Sigmoid colon (tissue), 7 donors: Measurements from ENCODE around the gene TMEM267. TPM values are rescaled to one million over a fixed set of nuclear protein-coding genes. Genes with fewer than 3 reads are reported as not detected.
"Not testable (repeated sequence)": the region's sequence is repeated elsewhere in the genome, so short reads cannot be mapped to it uniquely, and the experiment has no call there.

Source experiments
- DNase-seq: peaks from one replicate; pipeline ENCODE4 v3.0.0-alpha.2; 2019
- H3K27ac ChIP-seq, 4 donors: fragments of 200-600 bp; sonication (generic); one replicate each; pipeline ENCODE4 v1.5.1; 2016 to 2019; ENCODE audit warnings: mild to moderate bottlenecking in 1 of 4
- H3K27me3 ChIP-seq, 3 donors: fragments of 200-600 bp; sonication (generic); one replicate each; pipeline ENCODE4 v1.5.1; 2019; ENCODE audit warnings: mild to moderate bottlenecking in 1 of 3
- H3K36me3 ChIP-seq, 4 donors: fragments of 200-600 bp; sonication (generic); one replicate each; pipeline ENCODE4 v1.5.1; 2016 to 2019
- H3K4me1 ChIP-seq, 4 donors: fragments of 200-600 bp; sonication (generic); one replicate each; pipeline ENCODE4 v1.5.1; 2017 to 2019
- H3K4me3 ChIP-seq, 4 donors: fragments of 200-600 bp; sonication (generic); one replicate each; pipeline ENCODE4 v1.5.1; 2017 to 2019; ENCODE audit warnings: mild to moderate bottlenecking in 2 of 4, moderate library complexity in 1 of 4
- H3K9me3 ChIP-seq, 4 donors: fragments of 200-600 bp in 3 of 4; sonication (generic) in 3 of 4; one replicate each; pipeline versions ENCODE4 v1.5.1 to v1.6.1; 2013 to 2019
- EP300 ChIP-seq, 4 donors: sonication (generic); formaldehyde crosslinking; IDR thresholded peaks; one replicate each; pipeline ENCODE4 v1.6.1; 2017; ENCODE audit warnings: antibody characterized with exemption in 4 of 4
- POLR2A ChIP-seq, 2 donors: fragments of 450-650 bp; IDR thresholded peaks; one replicate each; pipeline ENCODE4 v1.6.1; 2016; ENCODE audit warnings: antibody characterized with exemption in 2 of 2, mild to moderate bottlenecking in 2 of 2, moderate library complexity in 2 of 2
- POLR2AphosphoS5 ChIP-seq, 4 donors: sonication (generic); formaldehyde crosslinking; IDR thresholded peaks; one replicate each; pipeline ENCODE4 v1.6.1; 2017; ENCODE audit warnings: antibody characterized with exemption in 4 of 4
- WGBS, 2 donors: extraction: QIAGEN DNeasy Blood & Tissue Kit; methylation state at CpG; one replicate each; pipeline ENCODE4 v1.1.7; 2013; 5-methylcytosine and 5-hydroxymethylcytosine counted together
- intact Hi-C: fragments of 100-400 bp; cut with DNase I; formaldehyde crosslinking; loops from one replicate; pipeline ENCODE4 v1.15.1; 2023
- polyA plus RNA-seq, 3 donors: library from polyadenylated mRNA; stranded (reverse); fragments of 200-250 nt; gene quantifications; one replicate each; pipeline ENCODE4 v1.2.3, GENCODE V29; 2013
- total RNA-seq, 4 donors: library from RNA; depleted of rRNA; stranded (reverse); fragments of >200 nt; gene quantifications; one replicate each; pipeline ENCODE4 v1.1.0, GENCODE V29; 2016
- TF ChIP-seq, protein P1 (sequence below), 4 experiments: fragments of 450-650 bp in 3 of 4; fragments of 200-600 bp in 1 of 4; IDR thresholded peaks; one replicate each; pipeline ENCODE4 v1.5.1; 2016 to 2019; ENCODE audit warnings: antibody characterized with exemption in 4 of 4, mild to moderate bottlenecking in 3 of 4, moderate library complexity in 2 of 4
- donor health status: healthy with polysubstance abuse.
- donor health status: Bipolar disorder and iron deficiency.
- donor health status: healthy.

TMEM267 gene
- total and polyA plus RNA-seq, 7 donors = 3.2 to 15.0 (median 9.9) TPM

DNA sequence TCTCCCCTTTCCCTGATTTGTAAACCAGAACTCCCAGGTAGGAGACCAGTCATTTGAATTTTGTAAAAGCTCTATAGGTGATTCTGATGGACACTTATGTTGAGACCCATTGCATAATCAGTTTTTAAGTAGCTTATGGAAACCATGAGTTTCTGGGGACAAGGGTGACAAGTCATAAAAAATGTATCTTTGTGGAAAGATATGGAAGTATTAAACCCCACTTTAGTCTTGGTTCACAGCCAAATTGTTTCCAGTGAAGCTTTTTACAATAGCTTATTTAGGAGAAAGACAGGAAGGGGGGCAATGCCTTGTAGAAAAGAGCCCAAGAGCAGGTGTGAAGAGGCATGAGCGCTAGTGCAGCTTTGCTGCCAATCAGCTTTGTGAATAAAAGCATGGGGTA, 71.0 kb downstream of the TMEM267 start:
- Histone ChIP-seq H3K4me3 (no peak overlapping the region), H3K36me3 (no peaks in the 10 kb centered on the region), H3K27ac (no peak overlapping the region), H3K9me3 (no peaks in the 10 kb centered on the region), H3K27me3 (no peaks in the 10 kb centered on the region), H3K4me1 (no peaks in the 10 kb centered on the region)
- DNase-seq = no peak
- intact Hi-C loops = no loop called here
- 35 to 79% methylated on average over 1 of the region's 1 CpG for WGBS, 2 donors
- TF ChIP-seq, protein P1, sequence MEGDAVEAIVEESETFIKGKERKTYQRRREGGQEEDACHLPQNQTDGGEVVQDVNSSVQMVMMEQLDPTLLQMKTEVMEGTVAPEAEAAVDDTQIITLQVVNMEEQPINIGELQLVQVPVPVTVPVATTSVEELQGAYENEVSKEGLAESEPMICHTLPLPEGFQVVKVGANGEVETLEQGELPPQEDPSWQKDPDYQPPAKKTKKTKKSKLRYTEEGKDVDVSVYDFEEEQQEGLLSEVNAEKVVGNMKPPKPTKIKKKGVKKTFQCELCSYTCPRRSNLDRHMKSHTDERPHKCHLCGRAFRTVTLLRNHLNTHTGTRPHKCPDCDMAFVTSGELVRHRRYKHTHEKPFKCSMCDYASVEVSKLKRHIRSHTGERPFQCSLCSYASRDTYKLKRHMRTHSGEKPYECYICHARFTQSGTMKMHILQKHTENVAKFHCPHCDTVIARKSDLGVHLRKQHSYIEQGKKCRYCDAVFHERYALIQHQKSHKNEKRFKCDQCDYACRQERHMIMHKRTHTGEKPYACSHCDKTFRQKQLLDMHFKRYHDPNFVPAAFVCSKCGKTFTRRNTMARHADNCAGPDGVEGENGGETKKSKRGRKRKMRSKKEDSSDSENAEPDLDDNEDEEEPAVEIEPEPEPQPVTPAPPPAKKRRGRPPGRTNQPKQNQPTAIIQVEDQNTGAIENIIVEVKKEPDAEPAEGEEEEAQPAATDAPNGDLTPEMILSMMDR (IDR thresholded peaks at IDR 0.05) = no peak
- TF ChIP-seq POLR2A (IDR thresholded peaks at IDR 0.05) (no peak), POLR2AphosphoS5 (IDR thresholded peaks at IDR 0.05) (no peak), EP300 (IDR thresholded peaks at IDR 0.05) (no peak)

DNA sequence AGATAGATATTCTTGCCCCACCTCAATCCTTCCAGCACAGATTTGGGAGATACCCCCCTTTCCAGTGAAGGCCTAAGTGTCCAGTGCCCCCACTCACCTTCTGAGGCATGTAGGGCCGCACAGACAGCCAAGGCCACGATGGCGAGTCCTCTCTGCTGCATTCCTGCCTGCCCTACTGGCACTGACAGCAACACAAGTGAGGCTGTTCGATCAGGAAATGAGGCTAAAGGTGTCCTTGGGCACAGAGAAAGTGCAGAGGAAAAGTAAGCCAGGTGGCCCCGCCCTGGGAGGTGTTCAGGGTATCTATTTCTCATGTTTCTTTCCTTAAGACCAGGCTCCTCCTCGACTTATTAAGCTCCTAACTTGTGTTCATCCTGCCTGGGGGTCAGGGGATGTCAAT, 71.5 kb downstream of the TMEM267 start, which contains the start of gene CCL28:
Gene CCL28 (minus strand): TSS at position 236 of the 400 bp plus-strand sequence. CDS start 75 bp downstream, at position 161.
- Histone ChIP-seq H3K36me3 (no peaks in the 10 kb centered on the region), H3K4me3 (no peak within 1 kb of the TSS), H3K27ac (no peak within 1 kb of the TSS), H3K9me3 (no peaks in the 10 kb centered on the region), H3K27me3 (no peaks in the 10 kb centered on the region), H3K4me1 (no peaks in the 10 kb centered on the region)
- 15 to 70% methylated on average over 6 of the region's 6 CpGs for WGBS, 2 donors
- no peak for DNase-seq
- TF ChIP-seq EP300 (IDR thresholded peaks at IDR 0.05) (no peak), POLR2A (IDR thresholded peaks at IDR 0.05) (peak in 1 of 2 donors; percentile 55), POLR2AphosphoS5 (IDR thresholded peaks at IDR 0.05) (peak in 1 of 4 donors; percentile 18)
- intact Hi-C loops = no loop called here

DNA sequence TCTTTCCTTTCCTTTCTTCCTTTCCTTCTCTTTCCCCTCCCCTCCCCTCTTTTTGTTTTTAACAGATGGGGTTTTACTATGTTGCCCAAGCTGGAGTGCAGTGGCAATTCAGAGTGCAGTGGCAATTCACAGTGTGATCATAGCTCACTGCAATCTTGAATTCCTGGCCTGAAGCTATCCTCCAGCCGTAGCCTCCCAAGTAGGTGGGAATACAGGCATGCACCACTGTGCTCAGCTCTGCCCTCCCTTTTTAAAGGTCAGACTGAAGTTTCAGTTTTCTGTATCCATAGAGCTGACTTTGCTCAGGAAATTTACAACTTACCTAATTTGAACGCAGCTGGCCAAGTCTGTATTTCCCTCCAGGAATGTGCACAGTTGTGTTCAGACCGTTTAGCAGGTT, 72.2 kb downstream of the TMEM267 start:
- 7 to 50% methylated on average over 3 of the region's 3 CpGs for WGBS, 2 donors
- DNase-seq = no peak
- intact Hi-C loops = no loop called here
- Histone ChIP-seq H3K36me3 (no peaks in the 10 kb centered on the region), H3K4me3 (no peak overlapping the region), H3K27ac (no peak overlapping the region), H3K9me3 (no peaks in the 10 kb centered on the region), H3K27me3 (no peaks in the 10 kb centered on the region), H3K4me1 (no peaks in the 10 kb centered on the region)
- TF ChIP-seq, protein P1 (IDR thresholded peaks at IDR 0.05) = no peak
- TF ChIP-seq POLR2A (IDR thresholded peaks at IDR 0.05) (no peak), EP300 (IDR thresholded peaks at IDR 0.05) (no peak), POLR2AphosphoS5 (IDR thresholded peaks at IDR 0.05) (no peak)

DNA sequence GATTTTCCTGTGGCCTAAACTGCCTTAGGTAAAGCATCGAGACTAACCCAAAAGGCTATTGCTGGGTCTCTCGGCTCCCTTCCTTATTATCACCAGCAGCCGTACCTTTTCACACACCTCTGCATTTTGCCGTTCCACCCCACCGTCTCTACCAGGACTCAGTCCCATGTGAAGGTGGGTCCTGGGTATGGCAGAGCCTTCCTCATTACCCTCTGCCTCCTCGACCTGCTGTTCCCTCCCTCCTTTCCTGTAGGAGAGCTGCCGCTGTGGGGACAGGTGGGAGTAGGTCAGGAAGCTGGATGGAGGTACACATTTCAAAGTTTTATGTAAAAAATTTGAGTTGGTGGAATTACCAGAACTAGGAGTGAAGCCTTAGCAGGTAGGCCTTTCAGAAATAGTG, 73.3 kb downstream of the TMEM267 start:
- H3K4me3 ChIP-seq = no peak overlapping the region
- 33 to 75% methylated on average over 7 of the region's 7 CpGs for WGBS, 2 donors
- H3K27ac ChIP-seq = no peak overlapping the region
- TF ChIP-seq EP300 (IDR thresholded peaks at IDR 0.05) (no peak), POLR2A (IDR thresholded peaks at IDR 0.05) (no peak), POLR2AphosphoS5 (IDR thresholded peaks at IDR 0.05) (no peak)
- TF ChIP-seq, protein P1 (IDR thresholded peaks at IDR 0.05) = no peak
- no peaks in the 10 kb centered on the region for H3K9me3 ChIP-seq
- DNase-seq = no peak
- H3K36me3 ChIP-seq = no peaks in the 10 kb centered on the region
- H3K27me3 ChIP-seq = no peaks in the 10 kb centered on the region
- intact Hi-C loops = no loop called here
- no peaks in the 10 kb centered on the region for H3K4me1 ChIP-seq

DNA sequence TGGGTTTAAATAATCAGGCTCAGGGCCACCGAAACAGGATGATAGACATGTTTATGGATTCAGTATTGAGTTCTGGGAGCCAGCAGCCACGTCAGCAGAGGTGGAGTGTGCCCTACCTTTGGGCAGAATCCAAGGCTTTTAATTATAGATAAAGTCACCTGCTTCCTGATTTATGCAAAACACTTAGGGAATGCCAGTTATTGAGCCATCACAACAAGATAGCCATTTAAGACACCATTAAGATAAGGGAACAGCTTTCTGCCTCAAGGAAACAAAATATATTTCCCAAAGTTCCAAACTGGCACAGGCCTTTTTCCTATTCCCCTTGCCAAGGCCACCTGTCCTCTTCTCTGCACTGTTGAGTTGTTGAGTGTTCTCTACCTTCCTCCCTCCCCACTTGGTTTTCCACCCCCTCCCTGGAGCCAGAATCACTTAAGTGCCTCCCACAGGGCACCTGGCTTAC, 73.8 kb downstream of the TMEM267 start:
- 14 to 49% methylated on average over 2 of the region's 2 CpGs for WGBS, 2 donors
- intact Hi-C loops = no loop called here
- Histone ChIP-seq H3K27me3 (no peaks in the 10 kb centered on the region), H3K9me3 (no peaks in the 10 kb centered on the region), H3K4me1 (no peaks in the 10 kb centered on the region), H3K4me3 (no peak overlapping the region), H3K27ac (no peak overlapping the region), H3K36me3 (no peaks in the 10 kb centered on the region)
- no peak for TF ChIP-seq POLR2AphosphoS5 (IDR thresholded peaks at IDR 0.05)
- TF ChIP-seq EP300 (IDR thresholded peaks at IDR 0.05) = no peak
- TF ChIP-seq POLR2A (IDR thresholded peaks at IDR 0.05) = no peak
- TF ChIP-seq, protein P1 (IDR thresholded peaks at IDR 0.05) = no peak
- DNase-seq = no peak

DNA sequence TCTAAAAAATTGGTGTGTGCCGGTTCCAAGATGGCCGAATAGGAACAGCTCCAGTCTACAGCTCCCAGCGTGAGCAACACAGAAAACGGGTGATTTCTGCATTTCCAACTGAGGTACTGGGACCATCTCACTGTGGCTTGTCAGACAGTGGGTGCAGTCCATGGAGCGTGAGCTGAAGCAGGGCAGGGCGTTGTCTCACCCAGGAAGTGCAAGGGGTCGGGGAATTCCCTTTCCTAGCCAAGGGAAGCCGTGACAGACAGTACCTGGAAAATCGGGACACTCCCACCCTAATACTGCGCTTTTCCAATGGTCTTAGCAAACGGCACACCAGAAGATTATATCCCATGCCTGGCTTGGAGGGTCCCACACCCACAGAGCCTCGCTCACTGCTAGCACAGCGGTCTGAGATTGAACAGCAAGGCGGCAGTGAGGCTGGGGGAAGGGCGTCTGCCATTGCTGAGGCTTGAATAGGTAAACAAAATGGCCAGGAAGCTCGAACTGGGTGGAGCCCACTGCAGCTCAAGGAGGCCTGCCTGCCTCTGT, 81.1 kb downstream of the TMEM267 start:
- H3K27ac ChIP-seq, intact Hi-C loops, H3K4me1 ChIP-seq, H3K9me3 ChIP-seq, DNase-seq, H3K36me3 ChIP-seq, H3K4me3 ChIP-seq, H3K27me3 ChIP-seq: not testable (repeated sequence)
- WGBS, 2 donors = 88 to 91% methylated on average over 16 of the region's 16 CpGs
